ENCODE data around the gene OSGIN1.
"Not testable (repeated sequence)": the region's sequence is repeated elsewhere in the genome, so short reads cannot be mapped to it uniquely, and the experiment has no call there.

The OSGIN1 gene

DNA sequence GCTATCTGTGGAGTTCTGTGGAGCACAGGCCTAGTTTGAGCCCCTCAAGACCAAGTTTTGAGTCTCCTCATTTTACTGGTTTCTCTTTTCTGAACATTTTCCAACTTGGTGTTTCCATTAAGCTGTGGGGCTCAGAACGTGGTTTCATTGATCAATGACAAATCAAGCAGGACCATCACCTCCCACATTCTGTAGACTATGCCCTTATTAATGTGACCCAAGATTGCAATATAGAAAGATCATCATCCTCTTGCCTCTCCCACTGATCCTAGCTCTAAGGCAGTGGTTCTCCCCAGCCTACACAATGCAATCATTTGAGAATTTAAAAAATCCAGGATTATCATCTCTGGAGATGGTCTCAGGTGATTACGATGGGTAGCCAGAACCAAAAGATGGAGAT is 15.8 kb upstream of the OSGIN1 start:
- FAIRE-seq, result no peak
- TF ChIP-seq POLR2A (IDR thresholded peaks at IDR 0.05; ENCODE audit: low read depth, low read length) (no peak), TAF1 (IDR thresholded peaks at IDR 0.05; ENCODE audit: borderline replicate concordance, low read depth, low read length) (no peak), POLR2AphosphoS5 (IDR thresholded peaks at IDR 0.05; ENCODE audit: low read depth, low read length) (no peak)
- DNase-seq (ENCODE audit: insufficient read length), result no peak

DNA sequence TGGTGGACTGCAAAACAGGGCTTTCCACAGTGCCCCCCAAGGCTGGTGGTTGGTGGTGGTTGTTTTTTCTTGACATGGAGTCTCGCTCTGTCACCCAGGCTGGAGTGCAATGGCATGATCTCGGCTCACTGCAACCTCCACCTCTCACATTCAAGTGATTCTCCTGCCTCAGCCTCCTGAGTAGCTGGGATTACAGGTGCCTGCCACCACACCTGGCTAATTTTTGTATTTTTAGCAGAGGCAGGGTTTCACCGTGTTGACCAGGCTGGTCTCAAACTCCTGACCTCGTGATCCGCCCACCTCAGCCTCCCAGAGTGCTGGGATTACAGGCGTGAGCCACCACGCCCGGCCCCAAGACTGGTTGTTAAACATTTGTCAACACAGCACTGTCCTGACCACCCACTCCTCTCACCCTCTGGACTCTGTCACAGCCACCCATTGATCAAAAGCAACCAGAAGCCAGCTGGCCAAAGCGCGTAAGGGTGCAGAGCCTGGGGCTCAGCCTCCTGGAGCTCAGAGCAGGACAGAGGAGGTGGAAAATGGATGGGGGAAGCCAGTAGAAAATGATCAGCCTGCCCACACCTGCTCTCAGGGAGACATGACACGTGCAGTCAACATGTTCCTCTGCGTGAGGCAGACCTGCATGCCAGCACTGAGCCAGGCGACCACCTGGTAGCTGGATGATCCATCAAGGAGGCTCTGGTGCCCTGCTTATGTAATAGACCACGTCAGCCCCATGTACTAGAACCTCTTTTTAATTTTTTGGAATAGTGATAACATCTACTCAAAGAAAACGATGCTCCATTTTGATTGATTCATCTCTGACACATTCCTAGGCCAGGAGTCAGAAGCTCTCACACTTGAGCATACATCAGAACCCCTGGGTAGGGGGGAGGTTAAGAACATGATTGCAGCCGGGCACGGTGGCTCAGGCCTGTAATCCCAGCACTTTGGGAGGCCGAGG is 14.8 kb upstream of the OSGIN1 start:
- DNase-seq (ENCODE audit: insufficient read length) (no peak), FAIRE-seq (no peak)
- TF ChIP-seq POLR2A (IDR thresholded peaks at IDR 0.05; ENCODE audit: low read depth, low read length) (no peak), POLR2AphosphoS5 (IDR thresholded peaks at IDR 0.05; ENCODE audit: low read depth, low read length) (no peak), TAF1 (IDR thresholded peaks at IDR 0.05; ENCODE audit: borderline replicate concordance, low read depth, low read length) (no peak)

DNA sequence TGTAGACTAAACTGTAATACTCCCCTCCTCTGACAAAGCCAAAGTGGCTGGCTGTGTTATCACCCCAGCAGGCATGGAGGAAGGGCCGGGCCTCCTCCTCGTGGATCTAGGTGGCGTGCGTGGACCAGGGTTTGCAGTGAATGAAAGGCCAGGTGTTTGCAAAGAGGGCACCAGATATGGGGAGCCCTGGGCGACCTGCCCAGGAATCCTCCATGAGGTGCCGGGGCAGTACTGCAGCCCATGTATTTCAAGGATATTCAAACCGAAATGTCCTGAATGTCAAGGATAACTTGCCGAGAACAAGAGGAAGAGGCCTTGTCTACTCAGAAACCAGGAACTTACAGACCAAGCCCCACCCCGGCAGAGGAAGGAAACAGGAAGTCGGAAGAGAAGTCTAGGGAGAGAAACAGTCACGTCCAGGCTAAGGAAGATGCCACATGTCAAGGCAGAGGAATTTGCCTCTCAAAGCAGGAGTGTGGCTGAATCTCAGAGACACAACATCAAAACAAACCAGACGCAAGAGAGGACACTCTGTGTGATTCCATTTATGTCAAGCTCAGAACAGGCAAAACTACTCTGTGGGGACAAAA is 13.7 kb upstream of the OSGIN1 start:
- FAIRE-seq, result no peak
- no peak for DNase-seq (ENCODE audit: insufficient read length)
- TF ChIP-seq POLR2AphosphoS5 (IDR thresholded peaks at IDR 0.05; ENCODE audit: low read depth, low read length), result no peak
- no peak for TF ChIP-seq POLR2A (IDR thresholded peaks at IDR 0.05; ENCODE audit: low read depth, low read length)
- TF ChIP-seq TAF1 (IDR thresholded peaks at IDR 0.05; ENCODE audit: borderline replicate concordance, low read depth, low read length), result no peak

DNA sequence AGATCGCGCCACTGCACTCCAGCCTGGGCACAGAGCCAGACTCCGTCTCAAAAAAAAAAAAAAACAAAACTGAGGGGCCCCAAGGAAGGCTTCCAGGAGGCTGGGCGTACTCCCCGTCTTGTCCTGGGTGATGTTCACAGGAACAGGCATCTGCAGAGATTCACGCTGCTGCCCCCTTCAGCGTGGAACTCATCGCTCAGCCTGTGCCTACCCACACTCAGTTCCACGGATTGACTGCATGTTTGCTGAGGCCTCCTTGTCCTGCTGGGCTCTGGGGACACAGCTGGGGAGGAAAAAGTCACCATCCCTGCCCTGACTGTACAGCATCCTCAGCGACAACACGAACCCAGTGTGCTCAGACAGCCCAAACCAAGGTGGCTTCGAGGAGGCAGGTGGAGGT is 12.9 kb upstream of the OSGIN1 start:
- FAIRE-seq (no peak), DNase-seq (ENCODE audit: insufficient read length) (no peak)
- TF ChIP-seq TAF1 (IDR thresholded peaks at IDR 0.05; ENCODE audit: borderline replicate concordance, low read depth, low read length) (no peak), POLR2AphosphoS5 (IDR thresholded peaks at IDR 0.05; ENCODE audit: low read depth, low read length) (no peak), POLR2A (IDR thresholded peaks at IDR 0.05; ENCODE audit: low read depth, low read length) (no peak)

DNA sequence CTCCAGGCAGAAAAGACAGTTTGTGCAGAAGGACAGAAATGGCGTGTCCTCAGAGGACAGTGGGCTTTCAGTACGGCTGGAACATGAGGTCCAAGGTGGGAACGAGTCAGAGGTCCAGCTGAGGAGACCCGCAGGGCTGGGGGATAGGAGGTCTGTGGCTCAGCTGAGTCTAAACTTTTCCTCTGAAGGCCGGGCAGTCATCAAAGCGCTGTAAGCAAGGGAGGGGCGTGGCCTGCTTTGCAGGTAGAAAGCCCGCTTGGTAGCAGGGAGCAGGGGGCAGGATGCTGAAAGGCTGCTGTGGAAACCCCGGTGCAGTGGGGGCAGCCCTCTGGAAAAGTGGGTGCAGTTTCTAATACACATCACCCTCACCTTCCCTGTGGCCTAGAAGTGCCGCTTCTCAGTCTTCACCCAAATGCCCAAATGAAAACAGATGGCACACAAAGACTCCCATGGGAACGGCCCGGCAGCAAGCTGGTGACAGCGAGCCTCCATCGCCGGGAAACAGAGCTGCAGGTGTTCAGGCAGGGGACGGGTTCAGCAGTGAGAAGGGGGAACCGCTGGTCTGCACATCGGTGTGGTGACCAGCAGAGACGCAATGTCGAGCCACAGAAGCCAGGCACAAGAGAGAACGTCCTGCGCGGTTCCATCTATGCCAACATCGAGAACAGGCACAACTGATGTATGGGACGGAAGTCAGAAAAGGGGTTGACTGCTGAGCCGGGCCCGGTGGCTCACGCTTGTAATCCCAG is 12.2 kb upstream of the OSGIN1 start:
- no peak for DNase-seq (ENCODE audit: insufficient read length)
- TF ChIP-seq TAF1 (IDR thresholded peaks at IDR 0.05; ENCODE audit: borderline replicate concordance, low read depth, low read length) (no peak), POLR2AphosphoS5 (IDR thresholded peaks at IDR 0.05; ENCODE audit: low read depth, low read length) (no peak), POLR2A (IDR thresholded peaks at IDR 0.05; ENCODE audit: low read depth, low read length) (no peak)
- FAIRE-seq, result no peak

DNA sequence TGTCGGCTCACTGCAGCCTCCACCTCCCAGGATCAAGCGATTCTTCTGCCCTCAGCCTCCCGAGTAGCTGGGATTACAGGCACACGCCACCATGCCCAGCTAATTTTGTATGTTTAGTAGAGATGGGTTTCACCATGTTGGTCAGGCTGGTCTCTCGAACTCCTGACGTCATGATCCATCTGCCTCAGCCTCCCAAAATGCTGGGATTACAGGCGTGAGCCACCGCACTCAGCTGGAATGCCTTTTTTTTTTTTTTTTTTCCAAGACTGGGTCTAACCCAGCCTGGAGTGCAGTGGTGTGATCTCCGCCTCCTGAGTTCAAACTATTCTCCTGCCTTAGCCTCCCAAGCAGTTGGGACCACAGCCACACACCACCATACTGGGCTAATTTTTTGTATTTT is 11.5 kb upstream of the OSGIN1 start:
- FAIRE-seq; DNase-seq (ENCODE audit: insufficient read length): not testable (repeated sequence)

DNA sequence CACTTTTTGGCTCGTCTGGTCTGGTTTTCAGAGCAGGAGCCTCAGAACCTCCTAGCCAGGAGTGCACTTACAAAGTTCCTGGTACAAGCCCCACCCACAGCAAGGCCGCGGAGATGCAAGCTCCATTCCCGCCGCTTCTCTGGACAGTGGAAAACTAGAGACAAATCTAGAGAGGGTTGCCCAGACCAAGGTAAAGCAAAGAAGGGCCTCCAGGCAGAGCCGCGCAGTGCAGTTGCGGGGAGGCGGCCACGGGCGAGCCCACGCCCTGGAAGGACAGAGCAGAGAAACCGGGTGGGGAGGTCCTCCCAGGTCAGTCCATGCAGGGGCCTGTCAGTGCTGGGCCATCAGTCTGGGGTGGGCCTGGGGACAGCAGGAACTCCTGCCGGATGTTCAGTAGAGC is 11.0 kb upstream of the OSGIN1 start:
- no peak for TF ChIP-seq POLR2A (IDR thresholded peaks at IDR 0.05; ENCODE audit: low read depth, low read length)
- no peak for TF ChIP-seq TAF1 (IDR thresholded peaks at IDR 0.05; ENCODE audit: borderline replicate concordance, low read depth, low read length)
- TF ChIP-seq POLR2AphosphoS5 (IDR thresholded peaks at IDR 0.05; ENCODE audit: low read depth, low read length), result no peak
- no peak for FAIRE-seq
- DNase-seq (ENCODE audit: insufficient read length), result no peak

DNA sequence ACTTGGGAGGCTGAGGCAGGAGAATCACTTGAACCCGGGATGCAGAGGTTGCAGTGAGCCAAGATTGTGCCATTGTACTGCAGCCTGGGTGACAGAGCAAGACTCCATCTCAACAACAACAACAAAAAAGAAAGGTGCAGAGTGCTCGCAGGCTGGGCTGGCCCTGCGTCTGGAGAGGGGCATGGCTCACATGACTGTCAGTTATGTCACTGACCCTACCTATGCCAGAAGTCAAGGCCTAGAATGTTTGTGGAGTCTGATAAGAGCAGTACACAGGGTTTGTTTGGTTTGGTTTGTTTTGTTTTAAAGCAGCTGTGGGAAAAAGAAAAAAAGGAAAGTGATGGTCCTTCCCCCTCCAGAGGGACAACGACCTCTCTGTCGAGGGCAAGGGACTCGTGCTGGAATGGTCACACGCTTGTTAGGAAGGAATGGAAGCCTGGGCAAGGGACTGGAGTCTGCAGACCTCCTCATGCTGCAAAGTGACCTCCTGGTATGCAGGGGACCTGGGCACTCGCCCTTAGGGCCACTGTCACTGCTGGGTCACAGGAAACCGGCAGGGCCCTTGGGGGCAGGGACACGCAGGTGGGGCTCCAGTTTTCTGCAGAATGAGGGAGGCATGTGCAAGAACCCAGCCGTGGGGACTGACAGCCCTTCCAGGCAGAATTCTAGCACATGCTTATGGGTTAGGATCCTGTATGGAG is 10.1 kb upstream of the OSGIN1 start:
- DNase-seq (ENCODE audit: insufficient read length), result no peak
- no peak for FAIRE-seq
- no peak for TF ChIP-seq TAF1 (IDR thresholded peaks at IDR 0.05; ENCODE audit: borderline replicate concordance, low read depth, low read length)
- TF ChIP-seq POLR2AphosphoS5 (IDR thresholded peaks at IDR 0.05; ENCODE audit: low read depth, low read length), result no peak
- no peak for TF ChIP-seq POLR2A (IDR thresholded peaks at IDR 0.05; ENCODE audit: low read depth, low read length)

DNA sequence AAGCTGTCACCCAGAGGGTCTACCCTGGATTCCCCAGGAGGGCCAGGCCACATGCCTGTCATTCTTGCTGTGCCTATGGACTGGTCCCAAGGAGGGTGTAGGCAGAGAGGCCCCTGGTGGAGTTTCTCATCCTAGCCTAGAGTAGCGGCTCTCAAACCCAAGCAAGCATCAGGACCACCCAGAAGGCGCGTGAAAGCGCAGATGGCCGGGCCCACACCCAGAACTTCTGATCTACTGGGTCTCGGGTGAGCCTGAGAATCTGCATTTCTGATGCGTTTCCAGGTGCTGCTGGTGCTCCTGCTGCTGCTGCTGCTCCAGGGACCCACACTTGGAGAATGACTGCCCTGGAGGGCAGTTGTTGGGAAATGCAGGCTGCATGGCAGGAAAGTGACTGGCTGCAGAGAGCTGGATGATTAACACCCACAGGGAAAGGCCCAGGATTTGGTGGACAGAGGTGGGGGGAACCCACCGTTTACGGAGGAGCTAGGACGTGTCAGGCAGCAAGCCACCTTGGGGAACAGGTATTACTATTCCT is 9.5 kb upstream of the OSGIN1 start:
- no peak for DNase-seq (ENCODE audit: insufficient read length)
- TF ChIP-seq POLR2A (IDR thresholded peaks at IDR 0.05; ENCODE audit: low read depth, low read length) (no peak), TAF1 (IDR thresholded peaks at IDR 0.05; ENCODE audit: borderline replicate concordance, low read depth, low read length) (no peak), POLR2AphosphoS5 (IDR thresholded peaks at IDR 0.05; ENCODE audit: low read depth, low read length) (no peak)
- FAIRE-seq, result no peak

DNA sequence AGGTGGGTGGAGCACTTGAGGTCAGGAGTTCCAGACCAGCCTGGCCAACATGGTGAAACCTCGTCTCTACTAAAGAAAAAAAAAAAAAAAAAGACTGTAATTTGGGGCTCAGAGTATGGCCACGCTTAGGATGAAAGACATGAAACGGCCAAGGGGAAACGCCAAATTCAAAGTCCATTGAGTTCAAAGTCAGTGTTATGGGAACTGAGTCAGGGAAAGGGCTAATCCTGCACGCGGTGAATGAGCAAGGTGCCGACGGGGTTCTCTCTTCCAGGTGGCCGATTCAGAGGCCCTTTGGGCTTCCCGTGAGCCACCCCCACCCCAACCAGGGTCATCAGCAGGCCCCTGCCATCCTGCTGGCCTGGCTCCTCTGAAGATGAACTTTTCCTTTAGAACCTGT is 7.5 kb upstream of the OSGIN1 start:
- DNase-seq (ENCODE audit: insufficient read length) (no peak), FAIRE-seq (no peak)
- TF ChIP-seq POLR2AphosphoS5 (IDR thresholded peaks at IDR 0.05; ENCODE audit: low read depth, low read length) (no peak), TAF1 (IDR thresholded peaks at IDR 0.05; ENCODE audit: borderline replicate concordance, low read depth, low read length) (no peak), POLR2A (IDR thresholded peaks at IDR 0.05; ENCODE audit: low read depth, low read length) (no peak)
